ENCODE data around the gene EHBP1.

GRCh38 chr2:62733546-62733945 lies 28.0 kb downstream of the EHBP1 start:
- TF ChIP-seq CTCF (conservative IDR thresholded peaks at IDR 0.05 in 1 of 2, IDR thresholded peaks at IDR 0.05 in 1 of 2; ENCODE audit: extremely low read depth in 1 of 2, insufficient read depth in 1 of 2, low read depth in 1 of 2, low read length in 2 of 2): no peak
- TF ChIP-seq EZH2 (IDR thresholded peaks at IDR 0.05; ENCODE audit: borderline replicate concordance, low read length): no peak
